Mesenchymal stem cell (in vitro differentiated cells and primary cell): ENCODE results near the gene EXOC1L. TPM values are rescaled to one million over a fixed set of nuclear protein-coding genes. Genes with fewer than 3 reads are reported as not detected.

ENCODE experiments used
- DNase-seq: peaks from one replicate; pipeline ENCODE4 v3.0.0-alpha.2; 2013
- H2AFZ ChIP-seq: one replicate; pipeline ENCODE4 v1.6.1; 2013; ENCODE audit warnings: low read depth, mild to moderate bottlenecking, control low read depth, inconsistent platforms, low read length, moderate library complexity
- H2AK5ac ChIP-seq: 2 replicates; pipeline ENCODE4 v1.6.1; 2013; ENCODE audit warnings: low read length, moderate library complexity, mild to moderate bottlenecking, inconsistent platforms; ENCODE audit not compliant: severe bottlenecking
- H2BK120ac ChIP-seq: one replicate; pipeline ENCODE4 v1.6.1; 2013; ENCODE audit warnings: low read depth, mild to moderate bottlenecking, inconsistent platforms, low read length, moderate library complexity
- H2BK12ac ChIP-seq, 2 experiments: one replicate each; pipeline ENCODE4 v1.6.1; 2013; ENCODE audit warnings: inconsistent platforms in 2 of 2, low read length in 2 of 2, mild to moderate bottlenecking in 2 of 2, moderate library complexity in 2 of 2, control low read depth in 1 of 2
- H2BK15ac ChIP-seq: one replicate; pipeline ENCODE4 v1.6.1; 2013; ENCODE audit warnings: mild to moderate bottlenecking, low read depth, inconsistent platforms; ENCODE audit not compliant: poor library complexity, severe bottlenecking
- H2BK5ac ChIP-seq: 2 replicates; pipeline ENCODE4 v1.6.1; 2013; ENCODE audit warnings: low read depth, mild to moderate bottlenecking, low read length, control low read depth, inconsistent platforms; ENCODE audit not compliant: poor library complexity, severe bottlenecking
- H3K14ac ChIP-seq, 2 experiments: one replicate each; pipeline ENCODE4 v1.6.1; 2013; ENCODE audit warnings: inconsistent platforms in 2 of 2, low read length in 2 of 2, control low read depth in 1 of 2, mild to moderate bottlenecking in 1 of 2, moderate library complexity in 1 of 2
- H3K18ac ChIP-seq, 2 experiments: one replicate each; pipeline ENCODE4 v1.6.1; 2013; ENCODE audit warnings: inconsistent platforms in 2 of 2, low read length in 2 of 2, control low read depth in 1 of 2, low read depth in 1 of 2, mild to moderate bottlenecking in 1 of 2
- H3K23ac ChIP-seq, 2 experiments: one replicate each; pipeline ENCODE4 v1.6.1; 2013; ENCODE audit warnings: inconsistent platforms in 2 of 2, low read length in 2 of 2, mild to moderate bottlenecking in 2 of 2, moderate library complexity in 2 of 2, control low read depth in 1 of 2
- H3K27ac ChIP-seq: 2 replicates; pipeline ENCODE4 v1.5.1; 2013; ENCODE audit warnings: mild to moderate bottlenecking, moderate library complexity, low read length, control low read depth, inconsistent platforms; ENCODE audit not compliant: poor library complexity, severe bottlenecking
- H3K27me3 ChIP-seq, 2 experiments: 2 replicates each; pipeline versions ENCODE4 v1.6.1 to v1.7.0; 2013; ENCODE audit warnings: low read length in 2 of 2, mild to moderate bottlenecking in 2 of 2, moderate library complexity in 2 of 2, control low read depth in 1 of 2, inconsistent platforms in 1 of 2; ENCODE audit not compliant: control insufficient read depth in 1 of 2, insufficient read depth in 1 of 2
- H3K36me3 ChIP-seq, 2 experiments: 2 replicates each; pipeline versions ENCODE4 v1.6.1 to v1.7.0; 2013; ENCODE audit warnings: low read length in 2 of 2, control low read depth in 1 of 2, inconsistent platforms in 1 of 2, low read depth in 1 of 2, mild to moderate bottlenecking in 1 of 2; ENCODE audit not compliant: insufficient read depth in 2 of 2, control insufficient read depth in 1 of 2
- H3K4ac ChIP-seq, 2 experiments: one replicate each; pipeline ENCODE4 v1.6.1; 2013; ENCODE audit warnings: inconsistent platforms in 2 of 2, low read length in 2 of 2, mild to moderate bottlenecking in 2 of 2, moderate library complexity in 2 of 2, control low read depth in 1 of 2, low read depth in 1 of 2
- H3K4me1 ChIP-seq: 2 replicates; pipeline ENCODE4 v1.6.1; 2013; ENCODE audit warnings: low read depth, low read length, control low read depth; ENCODE audit not compliant: control insufficient read depth, insufficient read depth
- H3K4me2 ChIP-seq: 2 replicates; pipeline ENCODE4 v1.6.1; 2013; ENCODE audit warnings: low read length, mild to moderate bottlenecking, inconsistent platforms; ENCODE audit not compliant: poor library complexity, severe bottlenecking
- H3K4me3 ChIP-seq, 2 experiments: 2 replicates each; pipeline versions ENCODE4 v1.5.1 to v1.7.0; 2013; ENCODE audit warnings: low read length in 2 of 2, mild to moderate bottlenecking in 2 of 2, control low read depth in 1 of 2, low read depth in 1 of 2; ENCODE audit not compliant: insufficient read depth in 1 of 2
- H3K79me1 ChIP-seq: replicated peaks from 2 replicates; pipeline ENCODE4 v1.6.1; 2013; ENCODE audit warnings: mild to moderate bottlenecking, control low read depth, low read length, inconsistent platforms; ENCODE audit not compliant: poor library complexity, severe bottlenecking
- H3K9ac ChIP-seq: 2 replicates; pipeline ENCODE4 v1.7.0; 2013; ENCODE audit warnings: mild to moderate bottlenecking, low read length, moderate library complexity
- H3K9me3 ChIP-seq: 2 replicates; pipeline ENCODE4 v1.7.0; 2013; ENCODE audit warnings: mild to moderate bottlenecking, low read length; ENCODE audit not compliant: control insufficient read depth
- H4K8ac ChIP-seq: one replicate; pipeline ENCODE4 v1.6.1; 2013; ENCODE audit warnings: inconsistent platforms, mild to moderate bottlenecking, low read length, moderate library complexity
- H4K91ac ChIP-seq: one replicate; pipeline ENCODE4 v1.6.1; 2013; ENCODE audit warnings: mild to moderate bottlenecking, low read length, inconsistent platforms
- WGBS: methylation state at CpG from one replicate; pipeline ENCODE4 v1.1.7; 2013; ENCODE audit warnings: mixed read lengths; 5-methylcytosine and 5-hydroxymethylcytosine counted together
- small RNA-seq: library from polyadenylated mRNA; stranded (forward); fragments of <200 nt; extraction: miRNeasy Mini kit (QIAGEN cat#:217004); gene quantifications from one replicate; pipeline ENCODE3, GENCODE V24; 2013; ENCODE audit warnings: low read depth

Gene EXOC1L

GRCh38 chr4:55880652-55881280, 61.2 kb downstream of the EXOC1L start:
- Histone ChIP-seq H2AK5ac (no peak overlapping the region), H2AFZ (no peak overlapping the region), H3K4me3 (no peak overlapping the region), H3K4ac (no peak overlapping the region), H3K27me3 (no peaks in the 10 kb centered on the region), H3K18ac (no peak overlapping the region), H3K27ac (no peak overlapping the region), H3K4me1 (no peaks in the 10 kb centered on the region), H2BK5ac (no peak overlapping the region), H3K79me1 (peaks cover 5% of the 10 kb centered on the region), H4K8ac (no peak overlapping the region), H3K23ac (no peak overlapping the region), H2BK120ac (no peak overlapping the region), H3K9ac (no peak overlapping the region), H3K14ac (no peak overlapping the region), H3K4me2 (no peak overlapping the region), H3K36me3 (peaks cover 13 to 94% of the 10 kb centered on the region in 2 experiments), H4K91ac (no peak overlapping the region), H2BK15ac (no peak overlapping the region), H3K9me3 (no peaks in the 10 kb centered on the region), H2BK12ac (no peak overlapping the region)
- no peak for DNase-seq
- WGBS: 94% methylated on average over 2 of the region's 3 CpGs

- H3K4me3 ChIP-seq: no peak overlapping the region
- H3K18ac ChIP-seq: no peak overlapping the region
- H3K27ac ChIP-seq: no peak overlapping the region
- no peak overlapping the region for H2AFZ ChIP-seq
- peaks cover 2% of the 10 kb centered on the region for H3K4me1 ChIP-seq
- 100% methylated on average over 1 of the region's 2 CpGs for WGBS
- H4K91ac ChIP-seq: no peak overlapping the region
- H3K36me3 ChIP-seq: peaks cover 15 to 83% of the 10 kb centered on the region in 2 experiments
- no peak overlapping the region for H3K4me2 ChIP-seq
- H3K9ac ChIP-seq: no peak overlapping the region
- H3K4ac ChIP-seq: no peak overlapping the region
- no peak overlapping the region for H2AK5ac ChIP-seq
- H3K9me3 ChIP-seq: no peaks in the 10 kb centered on the region
- H2BK5ac ChIP-seq: no peak overlapping the region
- H3K27me3 ChIP-seq: no peaks in the 10 kb centered on the region
- no peak overlapping the region for H2BK120ac ChIP-seq
- no peak overlapping the region for H3K14ac ChIP-seq
- peaks cover 8% of the 10 kb centered on the region for H3K79me1 ChIP-seq
- no peak overlapping the region for H4K8ac ChIP-seq
- H2BK12ac ChIP-seq: no peak overlapping the region
- no peak overlapping the region for H3K23ac ChIP-seq
- no peak for DNase-seq
- H2BK15ac ChIP-seq: no peak overlapping the region
These were observed 64.7 kb downstream of the EXOC1L start for GRCh38 chr4:55884093-55884850.

DNA sequence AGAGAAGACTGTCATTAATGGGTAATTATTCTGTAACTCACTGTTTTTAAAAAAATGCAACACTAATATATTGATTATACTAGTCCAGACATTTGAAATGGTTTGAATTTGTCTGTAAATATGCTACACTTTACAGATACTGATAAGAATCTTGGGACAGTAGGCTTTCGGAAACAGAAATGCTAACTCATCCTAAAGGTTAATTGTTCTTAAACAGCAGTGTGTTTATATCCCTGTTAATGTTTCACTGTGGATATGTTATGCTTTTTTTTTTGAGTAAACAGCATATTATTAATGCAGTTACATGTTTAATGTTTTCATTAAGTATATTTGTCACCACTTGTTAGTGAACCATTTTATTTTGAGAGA, 65.2 kb downstream of the EXOC1L start:
- no peak overlapping the region for H2BK12ac ChIP-seq
- no peak overlapping the region for H3K27ac ChIP-seq
- no peak overlapping the region for H4K91ac ChIP-seq
- H3K36me3 ChIP-seq: peaks cover 14 to 83% of the 10 kb centered on the region in 2 experiments
- H3K14ac ChIP-seq: no peak overlapping the region
- H2AK5ac ChIP-seq: no peak overlapping the region
- no peak overlapping the region for H3K18ac ChIP-seq
- no peak for DNase-seq
- WGBS: 50% methylated on average over 1 of the region's 1 CpG
- H2BK5ac ChIP-seq: no peak overlapping the region
- no peak overlapping the region for H4K8ac ChIP-seq
- no peaks in the 10 kb centered on the region for H3K27me3 ChIP-seq
- H3K9ac ChIP-seq: no peak overlapping the region
- no peak overlapping the region for H3K23ac ChIP-seq
- no peak overlapping the region for H3K4me2 ChIP-seq
- H2AFZ ChIP-seq: no peak overlapping the region
- peaks cover 10% of the 10 kb centered on the region for H3K79me1 ChIP-seq
- no peak overlapping the region for H3K4ac ChIP-seq
- peaks cover 2% of the 10 kb centered on the region for H3K4me1 ChIP-seq
- no peak overlapping the region for H3K4me3 ChIP-seq
- H2BK15ac ChIP-seq: no peak overlapping the region
- no peak overlapping the region for H2BK120ac ChIP-seq
- H3K9me3 ChIP-seq: no peaks in the 10 kb centered on the region

Small RNA genes within 50 kb of the gene (small RNA-seq; reads per million reads assigned to genes)
- gene RNU6-276P: not detected
- not detected for gene RNU6-652P
